Esophagus squamous epithelium (tissue), 4 donors: ENCODE data around the gene RTEL1.

Experiments
- CTCF ChIP-seq, 6 experiments: fragments of 450-650 bp in 4 of 6; fragments of 200-600 bp in 2 of 6; sonication (generic) in 2 of 6; IDR thresholded peaks; one replicate each; pipeline ENCODE4 v1.5.1; 2016 to 2019; ENCODE audit warnings: antibody characterized with exemption in 6 of 6, mild to moderate bottlenecking in 4 of 6, moderate library complexity in 4 of 6
- POLR2A ChIP-seq, 4 donors: fragments of 450-650 bp; IDR thresholded peaks; one replicate each; pipeline ENCODE4 v1.6.1; 2017; ENCODE audit warnings: antibody characterized with exemption in 4 of 4, mild to moderate bottlenecking in 4 of 4, moderate library complexity in 3 of 4

GRCh38 chr20:63645218-63645617 lies 12.9 kb upstream of the RTEL1 start:
- TF ChIP-seq POLR2A (IDR thresholded peaks at IDR 0.05) (no peak), CTCF (IDR thresholded peaks at IDR 0.05) (no peak)
